Tibial nerve (tissue), 3 donors: ENCODE data around the gene IL1RL2.

Experiments used
- POLR2A ChIP-seq, 2 donors: fragments of 450-650 bp; IDR thresholded peaks; one replicate each; pipeline ENCODE4 v1.6.1; 2017; ENCODE audit warnings: antibody characterized with exemption in 2 of 2, mild to moderate bottlenecking in 2 of 2, moderate library complexity in 2 of 2
- TF ChIP-seq, protein P1 (sequence below), 5 experiments: fragments of 200-600 bp in 3 of 5; fragments of 450-650 bp in 2 of 5; sonication (generic) in 3 of 5; IDR thresholded peaks; one replicate each; pipeline ENCODE4 v1.5.1; 2016 to 2019; ENCODE audit warnings: antibody characterized with exemption in 5 of 5, mild to moderate bottlenecking in 3 of 5, moderate library complexity in 2 of 5

DNA sequence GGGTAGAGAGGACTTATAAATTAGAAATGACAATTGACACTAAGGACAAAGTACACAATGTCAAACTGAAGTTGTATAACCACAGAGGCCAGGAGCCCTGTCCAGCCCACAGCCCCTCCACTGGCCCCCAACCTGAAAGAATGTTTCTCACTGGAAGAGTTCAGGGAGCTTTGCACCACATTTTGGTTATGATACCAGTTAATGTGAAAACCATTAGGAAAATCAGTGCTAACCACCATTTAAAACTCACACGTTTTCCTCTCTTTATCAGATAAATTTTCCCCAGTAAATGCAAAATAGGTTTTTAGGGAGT lies 6.2 kb upstream of the IL1RL2 start:
- TF ChIP-seq, protein P1, sequence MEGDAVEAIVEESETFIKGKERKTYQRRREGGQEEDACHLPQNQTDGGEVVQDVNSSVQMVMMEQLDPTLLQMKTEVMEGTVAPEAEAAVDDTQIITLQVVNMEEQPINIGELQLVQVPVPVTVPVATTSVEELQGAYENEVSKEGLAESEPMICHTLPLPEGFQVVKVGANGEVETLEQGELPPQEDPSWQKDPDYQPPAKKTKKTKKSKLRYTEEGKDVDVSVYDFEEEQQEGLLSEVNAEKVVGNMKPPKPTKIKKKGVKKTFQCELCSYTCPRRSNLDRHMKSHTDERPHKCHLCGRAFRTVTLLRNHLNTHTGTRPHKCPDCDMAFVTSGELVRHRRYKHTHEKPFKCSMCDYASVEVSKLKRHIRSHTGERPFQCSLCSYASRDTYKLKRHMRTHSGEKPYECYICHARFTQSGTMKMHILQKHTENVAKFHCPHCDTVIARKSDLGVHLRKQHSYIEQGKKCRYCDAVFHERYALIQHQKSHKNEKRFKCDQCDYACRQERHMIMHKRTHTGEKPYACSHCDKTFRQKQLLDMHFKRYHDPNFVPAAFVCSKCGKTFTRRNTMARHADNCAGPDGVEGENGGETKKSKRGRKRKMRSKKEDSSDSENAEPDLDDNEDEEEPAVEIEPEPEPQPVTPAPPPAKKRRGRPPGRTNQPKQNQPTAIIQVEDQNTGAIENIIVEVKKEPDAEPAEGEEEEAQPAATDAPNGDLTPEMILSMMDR (IDR thresholded peaks at IDR 0.05) = no peak
- TF ChIP-seq POLR2A (IDR thresholded peaks at IDR 0.05) = no peak
